Heart left ventricle (tissue), 13 donors: ENCODE measurements around the gene RAD51B.

Experiments
- CTCF ChIP-seq, 12 donors: fragments of 200-600 bp; sonication (generic) in 4 of 12; IDR thresholded peaks; one replicate each; pipeline versions ENCODE4 v1.5.0 to v1.8.0; 2018 to 2022; ENCODE audit warnings: antibody characterized with exemption in 12 of 12, mild to moderate bottlenecking in 5 of 12
- POLR2A ChIP-seq, 2 donors: fragments of 450-650 bp; IDR thresholded peaks; one replicate each; pipeline ENCODE4 v1.6.1; 2017; ENCODE audit warnings: antibody characterized with exemption in 2 of 2, mild to moderate bottlenecking in 2 of 2, moderate library complexity in 2 of 2
- donor health status: ischemic (EF 13 %, LVEDD 7.1; RV severe dilation, severe dysfunction).
- donor health status: DM: no; HTN: yes; CAD: no.
- donor health status: DM: no; HTN: no; CAD: no.
- donor health status: ischemic (EF 25% LVEDD 6.9; RV normal size, moderate dysfunction).
- donor health status: ischemic (EF 25% LVEDD 5.7; RV mildly dilated, moderate dysfunction).
- donor health status: ischemic (EF 35%, LVEDD 5.7; RV mildly dilated, moderate dysfunction).
- donor health status: nonischemic (EF 11% LVEDD 7.7; RV severe dilation, severe dysfunction).
- donor health status: DM: yes; HTN: yes; CAD: no.
- donor health status: PGD.
- donor health status: ischemic (EF 29% LVEDD 5.4; RV normal size, mild dysfunction).
- donor health status: nonischemic (EF 23%, LVEDD 6.1; RV moderate dilation, normal function).

- TF ChIP-seq CTCF (IDR thresholded peaks at IDR 0.05) = no peak
- no peak for TF ChIP-seq POLR2A (IDR thresholded peaks at IDR 0.05)
Measured at GRCh38 chr14:68283378-68284123, 464.0 kb downstream of the RAD51B start.
